GM19324 (cell line): ENCODE measurements around the gene ZC3H11A.

Experiments used
- ATAC-seq: cut with Tn5 transposase; IDR thresholded peaks from one replicate; pipeline ENCODE4 v1.9.1; 2021; ENCODE audit warnings: mild to moderate bottlenecking, moderate library complexity; ENCODE audit not compliant: unreplicated experiment, low FRiP score

Gene ZC3H11A

GRCh38 chr1:203839081-203839480 is 43.7 kb downstream of the ZC3H11A start:
- no peak for ATAC-seq

GRCh38 chr1:203840208-203840808 is 44.9 kb downstream of the ZC3H11A start:
- no peak for ATAC-seq

- no peak for ATAC-seq
Measured at GRCh38 chr1:203842559-203842876, 47.1 kb downstream of the ZC3H11A start.

- no peak for ATAC-seq
Measured at GRCh38 chr1:203843435-203843834, 48.0 kb downstream of the ZC3H11A start.
